ENCODE results near the gene CD3E. TPM values are rescaled to one million over a fixed set of nuclear protein-coding genes. Genes with fewer than 3 reads are reported as not detected.

The CD3E gene
- total RNA-seq, 1 donor from 2014 or later: not detected

DNA sequence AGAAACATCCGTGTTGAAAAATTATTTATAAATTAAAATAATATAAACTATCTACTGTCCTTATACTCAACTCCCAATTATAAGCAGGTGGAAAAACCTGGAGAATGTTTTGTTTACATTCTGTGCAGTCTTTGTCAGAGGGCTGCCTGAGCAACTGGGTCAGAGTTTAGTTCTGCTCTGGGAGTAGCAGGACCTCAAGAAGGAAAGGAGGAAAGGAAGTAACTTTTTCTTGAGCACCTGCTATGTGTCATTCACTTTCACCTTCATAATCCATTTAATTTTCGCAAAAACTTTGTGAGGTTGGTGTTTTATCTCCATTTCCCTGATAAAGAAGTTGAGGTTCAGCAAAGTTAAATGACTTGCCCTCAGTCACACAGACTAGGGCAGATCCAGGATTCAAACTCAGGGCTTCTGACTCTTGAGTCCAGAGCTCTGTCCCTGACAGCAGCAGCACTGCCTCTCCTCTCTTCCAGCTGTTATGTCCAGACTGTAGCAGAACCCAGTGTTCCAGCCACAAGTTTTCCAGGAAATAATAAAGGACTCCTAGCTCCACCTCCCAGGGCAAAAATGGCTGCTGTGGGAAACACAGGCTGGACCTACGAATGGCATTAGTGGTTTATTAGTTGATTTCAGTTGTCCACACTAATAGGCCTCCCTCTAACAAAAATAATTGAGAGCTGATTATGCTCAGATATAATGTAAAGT, 6.4 kb downstream of the CD3E start:
- no peaks in the 10 kb centered on the region for H3K36me3 Mint-ChIP-seq (ENCODE audit: low read depth)
- no peak overlapping the region for H3K4me3 Mint-ChIP-seq
- peaks cover 2% of the 10 kb centered on the region for H3K9me3 Mint-ChIP-seq
- peaks cover 6% of the 10 kb centered on the region for H3K4me1 Mint-ChIP-seq
- TF ChIP-seq, protein P1, sequence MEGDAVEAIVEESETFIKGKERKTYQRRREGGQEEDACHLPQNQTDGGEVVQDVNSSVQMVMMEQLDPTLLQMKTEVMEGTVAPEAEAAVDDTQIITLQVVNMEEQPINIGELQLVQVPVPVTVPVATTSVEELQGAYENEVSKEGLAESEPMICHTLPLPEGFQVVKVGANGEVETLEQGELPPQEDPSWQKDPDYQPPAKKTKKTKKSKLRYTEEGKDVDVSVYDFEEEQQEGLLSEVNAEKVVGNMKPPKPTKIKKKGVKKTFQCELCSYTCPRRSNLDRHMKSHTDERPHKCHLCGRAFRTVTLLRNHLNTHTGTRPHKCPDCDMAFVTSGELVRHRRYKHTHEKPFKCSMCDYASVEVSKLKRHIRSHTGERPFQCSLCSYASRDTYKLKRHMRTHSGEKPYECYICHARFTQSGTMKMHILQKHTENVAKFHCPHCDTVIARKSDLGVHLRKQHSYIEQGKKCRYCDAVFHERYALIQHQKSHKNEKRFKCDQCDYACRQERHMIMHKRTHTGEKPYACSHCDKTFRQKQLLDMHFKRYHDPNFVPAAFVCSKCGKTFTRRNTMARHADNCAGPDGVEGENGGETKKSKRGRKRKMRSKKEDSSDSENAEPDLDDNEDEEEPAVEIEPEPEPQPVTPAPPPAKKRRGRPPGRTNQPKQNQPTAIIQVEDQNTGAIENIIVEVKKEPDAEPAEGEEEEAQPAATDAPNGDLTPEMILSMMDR (conservative IDR thresholded peaks at IDR 0.05): no peak
- H3K27ac Mint-ChIP-seq (ENCODE audit: unreplicated experiment): no peak overlapping the region
- no peak for DNase-seq (ENCODE audit: low read depth, low spot score)
- H3K27me3 Mint-ChIP-seq (ENCODE audit: low read depth): peaks cover 47% of the 10 kb centered on the region

DNA sequence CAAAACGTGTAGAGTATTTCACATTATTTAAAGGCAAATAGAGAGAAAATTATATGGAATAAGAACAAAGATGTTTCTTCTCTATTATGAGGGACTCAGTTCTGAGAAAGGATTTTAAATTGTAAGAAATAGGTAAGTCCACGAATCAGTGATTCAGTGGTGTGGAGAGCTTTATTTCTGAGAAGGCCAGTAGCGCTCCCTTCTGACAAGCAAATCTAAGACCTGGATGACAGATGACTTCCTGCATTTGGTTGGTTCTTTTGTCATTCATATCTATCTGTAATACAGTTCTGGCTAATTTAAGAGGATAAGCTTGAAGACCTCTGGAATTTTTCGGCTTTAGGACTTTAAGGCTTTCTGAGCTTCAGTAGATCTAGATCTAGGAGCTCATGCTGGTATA, 7.0 kb downstream of the CD3E start:
- TF ChIP-seq, protein P1 (conservative IDR thresholded peaks at IDR 0.05): no peak

DNA sequence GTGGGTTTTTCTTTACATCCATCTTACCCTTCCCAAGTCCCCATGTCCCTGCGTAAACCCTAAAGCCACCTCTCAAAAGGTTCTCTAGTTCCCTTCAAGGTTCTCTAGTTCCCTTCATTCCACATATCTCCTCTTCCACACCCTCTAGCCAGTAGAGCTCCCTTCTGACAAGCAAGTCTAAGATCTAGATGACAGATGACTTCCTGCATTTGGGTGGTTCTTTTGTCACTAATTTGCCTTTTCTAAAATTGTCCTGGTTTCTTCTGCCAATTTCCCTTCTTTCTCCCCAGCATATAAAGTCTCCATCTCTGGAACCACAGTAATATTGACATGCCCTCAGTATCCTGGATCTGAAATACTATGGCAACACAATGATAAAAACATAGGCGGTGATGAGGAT, 7.8 kb downstream of the CD3E start:
- Mint-ChIP-seq H3K4me1 (peaks cover 19% of the 10 kb centered on the region), H3K9me3 (peaks cover 2% of the 10 kb centered on the region), H3K4me3 (no peak overlapping the region), H3K27me3 (ENCODE audit: low read depth) (peaks cover 50% of the 10 kb centered on the region), H3K27ac (ENCODE audit: unreplicated experiment) (no peak overlapping the region), H3K36me3 (ENCODE audit: low read depth) (no peaks in the 10 kb centered on the region)
- no peak for DNase-seq (ENCODE audit: low read depth, low spot score)
- TF ChIP-seq, protein P1 (conservative IDR thresholded peaks at IDR 0.05): no peak

More for the DNA sequence above, 7.0 kb downstream of the CD3E start:
- DNase-seq (ENCODE audit: low read depth, low spot score): no peak
- no peaks in the 10 kb centered on the region for H3K36me3 Mint-ChIP-seq (ENCODE audit: low read depth)
- peaks cover 47% of the 10 kb centered on the region for H3K27me3 Mint-ChIP-seq (ENCODE audit: low read depth)
- no peak overlapping the region for H3K27ac Mint-ChIP-seq (ENCODE audit: unreplicated experiment)
- H3K4me1 Mint-ChIP-seq: peaks cover 11% of the 10 kb centered on the region
- H3K4me3 Mint-ChIP-seq: no peak overlapping the region
- H3K9me3 Mint-ChIP-seq: peaks cover 2% of the 10 kb centered on the region

DNA sequence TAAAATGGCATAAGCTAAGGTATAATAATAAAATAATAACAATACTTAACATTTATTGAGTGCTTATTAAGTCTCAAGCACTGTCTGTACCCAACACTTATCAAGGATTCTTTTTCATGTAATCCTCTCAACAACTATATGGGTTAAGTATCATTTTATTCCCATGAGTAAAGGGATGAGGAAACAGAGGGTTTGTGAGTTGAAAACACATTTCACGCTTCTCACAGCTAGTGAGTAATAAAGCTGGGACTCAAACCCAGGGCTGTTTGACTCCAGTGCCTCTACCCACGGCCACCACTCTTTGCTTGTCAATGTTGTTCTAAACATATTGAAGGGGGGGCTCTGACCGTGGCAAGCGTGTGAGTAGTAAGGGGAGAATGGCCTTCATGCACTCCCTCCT, 8.7 kb downstream of the CD3E start:
- TF ChIP-seq, protein P1 (conservative IDR thresholded peaks at IDR 0.05): no peak
- no peaks in the 10 kb centered on the region for H3K36me3 Mint-ChIP-seq (ENCODE audit: low read depth)
- DNase-seq (ENCODE audit: low read depth, low spot score): no peak
- peaks cover 52% of the 10 kb centered on the region for H3K27me3 Mint-ChIP-seq (ENCODE audit: low read depth)
- H3K27ac Mint-ChIP-seq (ENCODE audit: unreplicated experiment): no peak overlapping the region
- peaks cover 20% of the 10 kb centered on the region for H3K4me1 Mint-ChIP-seq
- H3K9me3 Mint-ChIP-seq: peaks cover 2% of the 10 kb centered on the region
- H3K4me3 Mint-ChIP-seq: no peak overlapping the region

DNA sequence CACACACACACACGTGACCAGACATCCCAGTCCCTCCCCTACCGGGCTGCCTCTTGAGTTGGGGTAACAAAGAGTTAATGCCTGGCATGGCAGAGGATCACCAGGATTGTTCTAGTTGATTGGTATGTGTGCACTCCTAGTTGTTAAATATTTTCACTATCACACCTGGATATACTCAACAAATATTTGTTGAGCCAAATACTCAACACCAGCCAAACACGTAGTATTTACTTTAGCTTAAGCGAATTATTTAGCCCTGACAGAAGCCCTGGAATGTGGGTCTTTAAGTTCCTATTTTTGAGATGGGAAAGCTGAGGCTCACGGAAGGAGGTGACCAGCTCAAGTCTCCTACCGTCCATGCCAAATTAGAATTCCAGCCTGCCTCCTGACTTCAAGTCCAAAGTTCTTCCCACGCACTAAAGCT, 10.5 kb downstream of the CD3E start:
- peaks cover 6% of the 10 kb centered on the region for H3K9me3 Mint-ChIP-seq
- H3K4me3 Mint-ChIP-seq: no peak overlapping the region
- no peak for DNase-seq (ENCODE audit: low read depth, low spot score)

More for the DNA sequence above, 10.5 kb downstream of the CD3E start:
- Mint-ChIP-seq H3K36me3 (ENCODE audit: low read depth) (no peaks in the 10 kb centered on the region), H3K4me1 (peaks cover 20% of the 10 kb centered on the region), H3K27ac (ENCODE audit: unreplicated experiment) (no peak overlapping the region), H3K27me3 (ENCODE audit: low read depth) (peaks cover 50% of the 10 kb centered on the region)
- TF ChIP-seq, protein P1 (conservative IDR thresholded peaks at IDR 0.05): no peak
